SK-N-SH treated with all-trans-retinoic acid at 6 μM for 48 hours (cell line): ENCODE results near the gene NXNL1.

Experiments
- ATAC-seq: fragments of 200-7000 bp; cut with Tn5 transposase; 3 replicates; pipeline ENCODE4 v1.9.1; 2020; ENCODE audit warnings: mild to moderate bottlenecking, moderate library complexity
- GLIS3 ChIP-seq: fragments of 250-450 bp; sonication (Bioruptor Pico); IDR thresholded peaks from 2 replicates; pipeline ENCODE4 v1.5.0; 2020; ENCODE audit warnings: mild to moderate bottlenecking, moderate library complexity
- ISL1 ChIP-seq: fragments of 250-450 bp; sonication (Bioruptor Pico); IDR thresholded peaks from 2 replicates; pipeline ENCODE4 v2.1.2; 2022; ENCODE audit warnings: mild to moderate bottlenecking, moderate library complexity

Gene NXNL1

GRCh38 chr19:17406887-17407196 is 53.9 kb downstream of the NXNL1 start:
- ATAC-seq, result no peak
- TF ChIP-seq ISL1, result no peak
- TF ChIP-seq, all 23 proteins: peak for 0

GRCh38 chr19:17406046-17406886 is 54.5 kb downstream of the NXNL1 start:
- TF ChIP-seq GLIS3, result no peak
- TF ChIP-seq, all 23 proteins: peak for 0
- no peak for ATAC-seq
